GM12875 (cell line): Measurements from ENCODE around the gene MS4A6E.
"Not testable (repeated sequence)": the region's sequence is repeated elsewhere in the genome, so short reads cannot be mapped to it uniquely, and the experiment has no call there.

ENCODE experiments used
- H3K4me3 ChIP-seq: one replicate; pipeline ENCODE4 v1.5.1; 2011; ENCODE audit warnings: low read depth, low read length, control low read depth
- CTCF ChIP-seq: IDR thresholded peaks from 2 replicates; pipeline ENCODE4 v1.5.1; 2011; ENCODE audit warnings: low read depth, mild to moderate bottlenecking, control low read depth, inconsistent platforms, low read length, moderate library complexity, borderline replicate concordance; ENCODE audit not compliant: insufficient read depth

The MS4A6E gene

GRCh38 chr11:60363542-60364470 lies 36.8 kb downstream of the MS4A6E start:
- TF ChIP-seq CTCF: peak; percentile 56; the same call in 1 of the 2 replicates
- H3K4me3 ChIP-seq: peak overlapping the region; percentile 23

- H3K4me3 ChIP-seq: not testable (repeated sequence)
Observed at GRCh38 chr11:60366262-60366904, 39.3 kb downstream of the MS4A6E start.

DNA sequence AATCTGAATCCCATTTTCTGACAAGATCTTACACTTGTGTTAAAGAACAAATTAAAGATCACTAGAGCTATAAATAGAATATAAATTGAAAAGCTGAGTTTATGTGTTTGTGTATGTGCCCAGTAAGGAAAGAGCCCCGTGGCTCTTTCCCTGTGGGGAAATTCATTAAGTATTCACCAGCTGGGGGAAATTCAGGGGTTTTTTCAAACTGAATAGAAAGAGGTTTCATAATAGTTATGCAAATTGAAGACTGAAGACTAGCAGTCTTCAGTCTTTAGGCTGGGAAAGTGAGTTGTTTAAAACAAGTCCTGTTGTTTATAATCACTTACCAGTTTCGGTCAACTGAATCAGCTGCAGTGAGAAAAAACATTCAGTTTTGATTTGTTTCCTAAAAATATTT lies 40.0 kb downstream of the MS4A6E start:
- H3K4me3 ChIP-seq: no peak overlapping the region
- TF ChIP-seq CTCF: no peak

- no peak overlapping the region for H3K4me3 ChIP-seq
- no peak for TF ChIP-seq CTCF
Observed at GRCh38 chr11:60367896-60368295, 40.8 kb downstream of the MS4A6E start.

- TF ChIP-seq CTCF: no peak
- no peak overlapping the region for H3K4me3 ChIP-seq
Observed at GRCh38 chr11:60370252-60370810, 43.3 kb downstream of the MS4A6E start.

- TF ChIP-seq CTCF: no peak
- H3K4me3 ChIP-seq: no peak overlapping the region
Observed at GRCh38 chr11:60370811-60371298, 43.8 kb downstream of the MS4A6E start.

DNA sequence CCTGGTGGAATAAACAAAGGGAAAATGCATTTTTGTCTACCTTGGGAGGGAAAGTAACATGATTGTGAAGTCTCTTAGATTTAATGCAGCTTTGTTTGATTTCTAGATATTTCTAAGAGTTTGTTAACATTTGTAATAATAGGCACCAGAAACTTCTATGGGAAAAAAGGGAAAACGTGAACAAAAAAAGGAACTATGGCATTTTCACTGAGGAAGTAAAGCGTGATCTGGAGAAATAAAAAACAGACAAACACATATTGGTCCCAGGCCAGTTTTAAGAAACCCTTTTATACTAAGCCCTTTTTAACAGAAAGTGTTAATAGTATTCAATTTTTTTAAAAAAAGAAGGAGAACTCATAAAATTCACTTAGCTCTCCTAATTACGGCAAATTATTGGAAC lies 44.3 kb downstream of the MS4A6E start:
- no peak for TF ChIP-seq CTCF
- H3K4me3 ChIP-seq: no peak overlapping the region
